Tibial nerve (tissue), 4 donors: ENCODE measurements around the gene DPP10. TPM values are rescaled to one million over a fixed set of nuclear protein-coding genes. Genes with fewer than 3 reads are reported as not detected.

Experiments
- DNase-seq, 2 donors: peaks; one replicate each; pipeline ENCODE4 v3.0.0-alpha.2; 2019; ENCODE audit warnings: low spot score in 2 of 2
- H3K27ac ChIP-seq, 4 donors: fragments of 200-600 bp; sonication (generic) in 3 of 4; one replicate each; pipeline ENCODE4 v1.5.1; 2017 to 2019; ENCODE audit warnings: mild to moderate bottlenecking in 1 of 4
- H3K27me3 ChIP-seq, 2 donors: fragments of 200-600 bp; sonication (generic) in 1 of 2; one replicate each; pipeline versions ENCODE4 v1.5.1 to v1.6.0; 2017 to 2019
- H3K36me3 ChIP-seq, 3 donors: fragments of 200-600 bp; sonication (generic); one replicate each; pipeline ENCODE4 v1.5.1; 2018 to 2019
- H3K4me1 ChIP-seq, 4 donors: fragments of 200-600 bp; sonication (generic) in 3 of 4; one replicate each; pipeline ENCODE4 v1.5.1; 2017 to 2019
- H3K4me3 ChIP-seq, 4 donors: fragments of 200-600 bp; sonication (generic) in 3 of 4; one replicate each; pipeline ENCODE4 v1.5.1; 2017 to 2019; ENCODE audit warnings: mild to moderate bottlenecking in 1 of 4, moderate library complexity in 1 of 4
- H3K9me3 ChIP-seq, 4 donors: fragments of 200-600 bp; sonication (generic) in 3 of 4; one replicate each; pipeline ENCODE4 v1.5.1; 2017 to 2019
- EP300 ChIP-seq, 2 donors: sonication (generic); formaldehyde crosslinking; IDR thresholded peaks; one replicate each; pipeline ENCODE4 v1.6.1; 2017; ENCODE audit warnings: antibody characterized with exemption in 2 of 2, mild to moderate bottlenecking in 1 of 2
- POLR2A ChIP-seq, 2 donors: fragments of 450-650 bp; IDR thresholded peaks; one replicate each; pipeline ENCODE4 v1.6.1; 2017; ENCODE audit warnings: antibody characterized with exemption in 2 of 2, mild to moderate bottlenecking in 2 of 2, moderate library complexity in 2 of 2
- WGBS, 2 donors: methylation state at CpG; one replicate each; pipeline ENCODE4 v1.1.5; 2018; 5-methylcytosine and 5-hydroxymethylcytosine counted together
- total RNA-seq, 4 donors: library from RNA; depleted of rRNA; stranded (reverse); fragments of >200 nt; gene quantifications; one replicate each; pipeline ENCODE4 v1.1.0, GENCODE V29; 2016
- TF ChIP-seq, protein P1 (sequence below), 5 experiments: fragments of 200-600 bp in 3 of 5; fragments of 450-650 bp in 2 of 5; sonication (generic) in 3 of 5; IDR thresholded peaks; one replicate each; pipeline ENCODE4 v1.5.1; 2016 to 2019; ENCODE audit warnings: antibody characterized with exemption in 5 of 5, mild to moderate bottlenecking in 3 of 5, moderate library complexity in 2 of 5

The DPP10 gene
- total RNA-seq, 4 donors from 2014 or later: 0.20 to 2.1 TPM; not detected in 2

- no peaks in the 10 kb centered on the region for H3K36me3 ChIP-seq
- no peaks in the 10 kb centered on the region for H3K27me3 ChIP-seq
- no peak for DNase-seq
- WGBS, 2 donors: 89 to 91% methylated on average over 4 of the region's 4 CpGs
- no peak for TF ChIP-seq EP300 (IDR thresholded peaks at IDR 0.05)
- TF ChIP-seq, protein P1, sequence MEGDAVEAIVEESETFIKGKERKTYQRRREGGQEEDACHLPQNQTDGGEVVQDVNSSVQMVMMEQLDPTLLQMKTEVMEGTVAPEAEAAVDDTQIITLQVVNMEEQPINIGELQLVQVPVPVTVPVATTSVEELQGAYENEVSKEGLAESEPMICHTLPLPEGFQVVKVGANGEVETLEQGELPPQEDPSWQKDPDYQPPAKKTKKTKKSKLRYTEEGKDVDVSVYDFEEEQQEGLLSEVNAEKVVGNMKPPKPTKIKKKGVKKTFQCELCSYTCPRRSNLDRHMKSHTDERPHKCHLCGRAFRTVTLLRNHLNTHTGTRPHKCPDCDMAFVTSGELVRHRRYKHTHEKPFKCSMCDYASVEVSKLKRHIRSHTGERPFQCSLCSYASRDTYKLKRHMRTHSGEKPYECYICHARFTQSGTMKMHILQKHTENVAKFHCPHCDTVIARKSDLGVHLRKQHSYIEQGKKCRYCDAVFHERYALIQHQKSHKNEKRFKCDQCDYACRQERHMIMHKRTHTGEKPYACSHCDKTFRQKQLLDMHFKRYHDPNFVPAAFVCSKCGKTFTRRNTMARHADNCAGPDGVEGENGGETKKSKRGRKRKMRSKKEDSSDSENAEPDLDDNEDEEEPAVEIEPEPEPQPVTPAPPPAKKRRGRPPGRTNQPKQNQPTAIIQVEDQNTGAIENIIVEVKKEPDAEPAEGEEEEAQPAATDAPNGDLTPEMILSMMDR (IDR thresholded peaks at IDR 0.05): no peak
- no peaks in the 10 kb centered on the region for H3K9me3 ChIP-seq
- H3K4me3 ChIP-seq: no peak overlapping the region
- H3K4me1 ChIP-seq: no peaks in the 10 kb centered on the region
- H3K27ac ChIP-seq: no peak overlapping the region
These were observed 1099.4 kb downstream of the DPP10 start for GRCh38 chr2:115541814-115542213.

- Histone ChIP-seq H3K27me3 (no peaks in the 10 kb centered on the region), H3K4me1 (no peaks in the 10 kb centered on the region), H3K27ac (no peak overlapping the region), H3K9me3 (no peaks in the 10 kb centered on the region), H3K36me3 (no peaks in the 10 kb centered on the region), H3K4me3 (no peak overlapping the region)
- 65 to 76% methylated on average over 1 of the region's 1 CpG for WGBS, 2 donors
- no peak for TF ChIP-seq EP300 (IDR thresholded peaks at IDR 0.05)
- no peak for TF ChIP-seq POLR2A (IDR thresholded peaks at IDR 0.05)
- TF ChIP-seq, protein P1 (IDR thresholded peaks at IDR 0.05): no peak
- no peak for DNase-seq
These were observed 1099.9 kb downstream of the DPP10 start for GRCh38 chr2:115542331-115542730.

DNA sequence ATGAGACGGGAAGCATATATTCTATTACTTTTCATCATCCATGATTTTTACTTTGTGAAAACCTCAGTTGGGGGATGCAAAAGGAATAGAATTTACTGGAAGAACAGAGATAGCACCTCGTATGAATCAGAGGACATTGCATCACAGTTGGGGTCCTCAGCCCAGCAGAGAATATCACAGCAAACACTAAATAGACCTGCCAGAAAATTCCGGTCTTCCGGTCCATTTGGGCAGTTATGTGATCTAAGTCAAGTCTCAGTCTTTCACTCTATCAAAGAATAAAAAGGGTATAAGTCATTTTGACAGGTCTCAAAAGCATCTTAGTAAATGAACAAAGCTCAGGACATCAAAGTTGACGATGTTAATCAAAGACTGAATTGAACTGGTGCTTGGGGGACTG is 1100.6 kb downstream of the DPP10 start:
- no peak for TF ChIP-seq EP300 (IDR thresholded peaks at IDR 0.05)
- TF ChIP-seq, protein P1 (IDR thresholded peaks at IDR 0.05): no peak
- TF ChIP-seq POLR2A (IDR thresholded peaks at IDR 0.05): no peak
- no peaks in the 10 kb centered on the region for H3K9me3 ChIP-seq
- no peak overlapping the region for H3K27ac ChIP-seq
- H3K27me3 ChIP-seq: no peaks in the 10 kb centered on the region
- no peak for DNase-seq
- no peak overlapping the region for H3K4me3 ChIP-seq
- H3K36me3 ChIP-seq: no peaks in the 10 kb centered on the region
- WGBS, 2 donors: 73 to 75% methylated on average over 5 of the region's 5 CpGs
- no peaks in the 10 kb centered on the region for H3K4me1 ChIP-seq

- no peak overlapping the region for H3K4me3 ChIP-seq
- no peaks in the 10 kb centered on the region for H3K27me3 ChIP-seq
- no peaks in the 10 kb centered on the region for H3K36me3 ChIP-seq
- DNase-seq: no peak
- no peak overlapping the region for H3K27ac ChIP-seq
- H3K4me1 ChIP-seq: no peaks in the 10 kb centered on the region
- 89 to 92% methylated on average over 4 of the region's 4 CpGs for WGBS, 2 donors
- TF ChIP-seq EP300 (IDR thresholded peaks at IDR 0.05): no peak
- no peak for TF ChIP-seq POLR2A (IDR thresholded peaks at IDR 0.05)
- TF ChIP-seq, protein P1 (IDR thresholded peaks at IDR 0.05): no peak
- H3K9me3 ChIP-seq: no peaks in the 10 kb centered on the region
These were observed 1101.0 kb downstream of the DPP10 start for GRCh38 chr2:115543461-115543860.

DNA sequence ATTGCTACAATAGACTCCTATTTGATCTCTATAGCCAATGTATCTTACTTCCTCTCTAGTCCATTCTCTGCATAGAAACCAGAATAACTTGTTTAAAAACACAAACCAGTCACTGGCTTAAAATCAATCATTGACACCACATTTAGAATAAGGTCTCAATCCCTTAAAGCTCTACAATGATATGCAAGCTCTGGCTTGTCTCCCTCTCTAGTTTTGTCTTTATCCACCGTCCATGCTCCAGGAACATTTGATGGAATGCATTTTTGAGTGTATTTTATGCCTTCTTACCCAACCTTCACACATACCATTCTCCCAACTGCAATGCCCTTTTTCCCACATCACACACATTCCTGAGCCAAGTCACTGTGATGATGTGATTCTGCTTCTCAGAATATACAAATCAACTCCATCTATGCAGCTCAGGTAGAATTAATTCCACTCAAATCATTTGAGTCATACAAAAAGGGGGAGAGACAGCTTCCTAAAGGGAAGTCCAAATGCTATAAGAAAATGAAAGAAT is 1107.2 kb downstream of the DPP10 start:
- no peak for TF ChIP-seq POLR2A (IDR thresholded peaks at IDR 0.05)
- TF ChIP-seq EP300 (IDR thresholded peaks at IDR 0.05): no peak
- TF ChIP-seq, protein P1 (IDR thresholded peaks at IDR 0.05): no peak
- Histone ChIP-seq H3K9me3 (no peaks in the 10 kb centered on the region), H3K4me3 (no peak overlapping the region), H3K36me3 (no peaks in the 10 kb centered on the region), H3K27me3 (no peaks in the 10 kb centered on the region), H3K27ac (no peak overlapping the region), H3K4me1 (no peaks in the 10 kb centered on the region)
- 66 to 88% methylated on average over 1 of the region's 1 CpG for WGBS, 2 donors
- DNase-seq: no peak
